HG02943 (cell line): Measurements from ENCODE around the gene CALHM6.

ENCODE experiments used
- ATAC-seq: cut with Tn5 transposase; IDR thresholded peaks from one replicate; pipeline ENCODE4 v1.9.1; 2021; ENCODE audit warnings: mild to moderate bottlenecking, low read depth, moderate library complexity; ENCODE audit not compliant: unreplicated experiment

Gene CALHM6

GRCh38 chr6:116461331-116461931 lies at the start of gene CALHM6:
TSS of gene CALHM6 (plus strand) at chr6:116461375. CDS start at chr6:116461930, 555 bp downstream.
- no peak for ATAC-seq

- ATAC-seq, result no peak
These were observed 48.9 kb upstream of the CALHM6 start for GRCh38 chr6:116412270-116412669.

GRCh38 chr6:116413357-116413756 lies 47.8 kb upstream of the CALHM6 start:
- ATAC-seq, result no peak

GRCh38 chr6:116417661-116418060 lies 43.5 kb upstream of the CALHM6 start:
- no peak for ATAC-seq

- no peak for ATAC-seq
These were observed 41.9 kb upstream of the CALHM6 start for GRCh38 chr6:116419069-116419786.

- ATAC-seq, result no peak
These were observed 40.8 kb upstream of the CALHM6 start for GRCh38 chr6:116420341-116420740.

GRCh38 chr6:116422238-116422637 lies 38.9 kb upstream of the CALHM6 start:
- ATAC-seq, result no peak

GRCh38 chr6:116424001-116424400 lies 37.2 kb upstream of the CALHM6 start:
- ATAC-seq, result no peak

- no peak for ATAC-seq
These were observed 34.6 kb upstream of the CALHM6 start for GRCh38 chr6:116426551-116426950.

- no peak for ATAC-seq
These were observed 32.1 kb upstream of the CALHM6 start for GRCh38 chr6:116429111-116429510.

- no peak for ATAC-seq
These were observed 30.3 kb upstream of the CALHM6 start for GRCh38 chr6:116430860-116431259.

GRCh38 chr6:116431964-116432595 lies 29.1 kb upstream of the CALHM6 start:
- no peak for ATAC-seq

- no peak for ATAC-seq
These were observed 27.9 kb upstream of the CALHM6 start for GRCh38 chr6:116433206-116433712.

- no peak for ATAC-seq
These were observed 27.0 kb upstream of the CALHM6 start for GRCh38 chr6:116434056-116434725.

GRCh38 chr6:116436586-116436985 lies 24.6 kb upstream of the CALHM6 start:
- no peak for ATAC-seq

- ATAC-seq, result no peak
These were observed 23.5 kb upstream of the CALHM6 start for GRCh38 chr6:116437656-116438055.

GRCh38 chr6:116438590-116439448 lies 22.4 kb upstream of the CALHM6 start:
- no peak for ATAC-seq

GRCh38 chr6:116439522-116440051 lies 21.6 kb upstream of the CALHM6 start:
- ATAC-seq, result no peak

GRCh38 chr6:116443105-116443504 lies 18.1 kb upstream of the CALHM6 start:
- ATAC-seq, result no peak

- no peak for ATAC-seq
These were observed 17.1 kb upstream of the CALHM6 start for GRCh38 chr6:116444092-116444491.
